CD4-positive, alpha-beta T cell treated with Interleukin-21 for 1 hour (primary cell): ENCODE measurements around the gene PLEKHG7.
"Not testable (repeated sequence)": the region's sequence is repeated elsewhere in the genome, so short reads cannot be mapped to it uniquely, and the experiment has no call there.

Experiments
- DNase-seq: peaks from one replicate; pipeline ENCODE4 v3.0.0-alpha.2; 2020

Gene PLEKHG7

DNA sequence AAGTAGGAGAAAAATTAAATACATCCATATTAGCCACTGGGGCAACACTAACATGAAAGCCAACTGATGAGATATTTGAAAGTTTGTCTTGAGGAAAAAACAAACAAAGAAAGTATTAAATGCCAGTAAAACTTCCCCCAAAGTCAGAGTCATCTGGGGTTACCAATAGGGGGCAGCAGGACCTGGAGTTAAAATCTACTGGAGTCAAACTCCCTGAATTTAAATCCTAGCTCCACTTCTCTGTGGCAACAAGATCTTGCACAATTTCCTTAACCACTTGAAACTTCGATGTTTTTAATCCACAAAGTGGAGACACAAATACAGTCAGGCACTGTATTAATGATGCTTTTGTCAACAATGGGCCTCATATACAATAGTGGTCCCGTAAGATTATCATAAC is 14.4 kb downstream of the PLEKHG7 start:
- no peak for DNase-seq

DNA sequence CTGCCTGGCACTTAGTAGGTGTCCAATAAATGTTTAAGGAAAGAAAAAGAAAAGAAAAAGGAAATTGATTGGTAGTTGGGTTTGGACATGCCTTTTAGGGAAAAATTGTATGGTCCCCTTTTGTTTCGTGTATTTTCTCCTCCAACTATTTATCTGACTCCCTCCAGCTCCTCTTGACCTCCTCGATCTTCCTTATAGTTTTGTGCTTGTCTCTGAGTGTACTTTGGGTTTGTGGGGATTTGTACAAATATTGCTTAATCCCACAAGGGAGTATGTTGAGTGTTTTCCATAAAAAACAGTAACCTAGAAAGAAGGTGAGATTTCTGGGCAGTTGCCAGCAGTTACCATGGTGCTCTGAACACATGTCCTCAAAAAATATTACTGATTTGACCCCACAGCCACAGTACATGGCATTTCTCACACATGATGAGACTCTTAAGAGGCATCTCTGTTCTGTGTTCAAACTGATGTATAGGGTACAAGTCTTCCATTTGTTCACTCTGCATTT is 15.7 kb downstream of the PLEKHG7 start:
- no peak for DNase-seq

DNA sequence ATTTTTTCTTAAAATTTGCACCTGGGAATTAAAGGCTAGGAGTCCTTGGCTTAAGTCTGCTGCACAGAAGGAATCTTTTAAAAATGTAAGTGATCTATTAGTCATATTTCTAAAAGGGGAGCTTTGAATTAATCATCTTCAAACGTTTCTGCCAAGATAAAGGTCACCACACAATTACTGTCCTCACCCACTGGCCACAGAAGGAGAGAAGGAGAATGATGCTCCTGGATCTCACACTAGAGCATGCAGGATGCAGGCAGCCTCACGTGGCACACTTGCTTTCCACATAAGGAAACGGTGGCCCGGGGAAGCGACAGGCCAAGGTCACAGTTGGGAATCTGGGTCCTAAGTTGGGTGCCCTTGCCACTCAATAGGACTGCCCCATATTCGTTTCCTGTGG is 16.9 kb downstream of the PLEKHG7 start:
- no peak for DNase-seq

DNA sequence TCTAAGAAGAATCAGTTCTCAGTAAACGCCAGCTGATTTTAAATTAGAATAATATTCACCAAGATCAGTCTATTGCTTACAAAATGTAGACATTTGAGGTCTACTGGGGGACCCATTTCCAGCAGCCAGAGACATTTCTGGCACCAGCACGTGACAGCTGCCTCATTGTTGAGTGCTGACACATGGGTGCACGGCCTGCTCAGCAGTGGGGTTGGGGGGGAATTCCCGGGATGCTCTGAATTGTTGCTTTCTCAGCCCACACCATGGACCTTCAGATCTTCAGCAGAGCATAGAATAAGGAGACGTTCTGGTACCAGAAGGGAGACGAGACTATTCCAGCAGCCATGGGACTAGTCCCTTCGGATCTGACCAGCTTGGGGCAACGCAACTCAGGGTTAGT is 18.3 kb downstream of the PLEKHG7 start:
- no peak for DNase-seq

DNA sequence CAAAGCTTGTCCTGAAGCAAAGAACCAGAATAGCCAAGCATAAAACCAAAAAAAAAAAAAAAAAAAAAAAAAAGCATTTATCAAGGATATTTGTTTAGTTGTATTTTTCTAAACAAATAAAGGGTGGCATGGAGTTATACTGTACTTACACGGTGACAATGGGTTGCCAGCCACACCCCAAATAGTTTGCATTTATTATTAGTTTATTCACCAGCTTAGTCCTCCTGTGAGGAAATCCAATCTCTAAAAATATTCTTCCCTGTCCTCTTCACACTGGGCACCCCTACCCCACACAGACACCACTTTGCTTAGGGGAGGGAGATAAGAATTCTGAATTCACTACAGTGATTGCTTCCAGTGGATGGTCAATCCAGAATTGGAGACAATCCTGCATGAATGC is 18.9 kb downstream of the PLEKHG7 start:
- no peak for DNase-seq

DNA sequence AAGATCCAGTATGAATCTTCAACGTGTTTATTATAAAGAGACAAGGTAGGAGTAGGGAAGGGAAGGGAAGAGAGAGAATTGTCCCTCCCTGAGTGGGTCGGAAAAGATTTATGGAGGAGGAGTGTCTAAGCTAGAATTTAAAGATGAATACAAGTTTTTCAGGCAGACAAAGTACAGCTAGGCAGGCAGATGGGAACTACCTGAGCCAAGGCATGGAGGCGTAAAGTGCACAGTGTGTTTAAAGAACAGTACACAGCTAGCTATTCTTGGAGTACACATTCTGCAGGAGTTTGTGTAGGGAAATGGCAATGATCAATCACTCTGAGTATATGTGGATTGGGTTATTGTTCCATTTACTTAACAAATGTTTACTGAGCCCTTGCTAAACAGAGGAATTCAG is 20.1 kb downstream of the PLEKHG7 start:
- DNase-seq = no peak

DNA sequence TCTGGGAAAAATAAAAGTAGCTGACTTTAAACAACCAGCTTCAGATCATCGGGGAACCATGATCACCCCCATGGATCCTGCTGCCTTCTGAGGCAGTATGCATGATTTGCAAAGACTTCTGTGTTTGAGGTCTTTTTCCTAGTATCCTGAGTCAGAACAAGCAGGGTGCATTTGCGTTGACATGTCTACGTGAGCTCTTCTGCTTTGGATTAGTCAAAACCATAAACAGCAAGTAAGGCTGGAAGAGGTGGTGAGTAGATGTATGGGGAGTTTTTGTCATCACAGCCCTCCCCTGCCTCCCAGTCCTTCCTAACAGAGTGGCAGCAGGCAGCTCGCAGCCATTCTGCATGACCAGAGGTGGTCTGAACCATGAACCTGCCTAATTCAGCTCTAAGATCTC is 24.1 kb downstream of the PLEKHG7 start:
- no peak for DNase-seq

DNA sequence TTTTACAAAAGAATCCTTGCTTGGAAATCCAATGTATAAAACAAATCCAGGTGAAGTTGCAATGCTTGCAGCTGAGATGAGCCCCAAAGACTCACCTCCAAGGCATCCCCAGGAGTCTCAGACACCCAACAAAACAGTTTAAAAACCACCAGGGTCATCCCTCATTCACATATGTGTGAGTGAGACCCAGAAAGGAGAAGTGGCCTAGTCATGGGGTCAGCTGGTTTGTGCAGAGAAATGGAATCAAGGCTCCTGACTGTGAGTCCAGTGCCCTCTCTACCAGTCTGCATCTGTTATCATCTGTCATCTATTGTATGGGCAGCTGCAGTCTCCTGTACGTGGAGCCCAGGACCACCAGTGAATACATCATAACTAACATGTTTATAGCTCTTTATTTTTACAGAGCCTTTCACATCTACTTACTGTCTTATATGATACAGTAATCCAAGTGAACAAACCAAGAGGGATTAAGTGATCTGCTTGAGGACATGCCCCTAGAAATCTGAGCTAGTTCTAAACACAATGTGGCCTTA is 27.1 kb downstream of the PLEKHG7 start:
- DNase-seq = no peak

DNA sequence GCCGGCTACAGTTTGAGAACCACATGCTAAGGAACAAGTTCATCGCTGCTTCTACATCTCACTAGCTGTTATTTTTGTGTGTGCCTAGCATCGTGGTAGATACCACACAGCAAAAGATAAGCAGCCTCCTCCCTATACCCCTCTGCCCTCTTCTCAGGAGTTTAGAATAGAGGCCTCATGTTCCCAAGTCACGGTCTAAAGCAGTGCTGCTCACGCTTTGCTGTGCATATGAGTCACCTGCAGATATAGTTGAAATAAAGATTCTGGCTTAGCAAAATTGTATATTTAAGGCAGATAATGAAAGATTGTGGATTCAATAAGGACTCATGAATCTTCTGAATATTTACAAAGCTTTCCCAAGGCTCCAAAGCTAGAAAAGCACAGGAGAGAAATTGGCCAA is 28.0 kb downstream of the PLEKHG7 start:
- DNase-seq = no peak

DNA sequence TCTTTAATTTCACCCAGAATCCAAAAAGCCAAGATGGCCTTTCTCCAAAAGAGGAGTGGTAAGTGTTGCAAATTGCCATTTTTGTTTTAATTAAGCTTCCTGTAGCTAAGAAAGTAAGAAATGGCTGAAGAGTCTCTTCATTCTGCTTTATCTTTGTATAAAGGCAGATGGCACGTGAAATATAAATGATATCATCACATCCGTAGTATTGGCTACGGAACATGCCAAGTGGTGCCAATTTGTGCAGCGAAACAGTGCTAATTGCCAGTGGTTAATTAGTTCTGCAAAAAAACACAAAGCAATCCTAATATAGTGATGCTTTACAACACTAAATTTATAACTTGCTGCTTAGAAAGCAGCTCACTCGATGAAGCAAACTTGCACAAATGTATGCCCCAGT is 29.4 kb downstream of the PLEKHG7 start:
- no peak for DNase-seq

DNA sequence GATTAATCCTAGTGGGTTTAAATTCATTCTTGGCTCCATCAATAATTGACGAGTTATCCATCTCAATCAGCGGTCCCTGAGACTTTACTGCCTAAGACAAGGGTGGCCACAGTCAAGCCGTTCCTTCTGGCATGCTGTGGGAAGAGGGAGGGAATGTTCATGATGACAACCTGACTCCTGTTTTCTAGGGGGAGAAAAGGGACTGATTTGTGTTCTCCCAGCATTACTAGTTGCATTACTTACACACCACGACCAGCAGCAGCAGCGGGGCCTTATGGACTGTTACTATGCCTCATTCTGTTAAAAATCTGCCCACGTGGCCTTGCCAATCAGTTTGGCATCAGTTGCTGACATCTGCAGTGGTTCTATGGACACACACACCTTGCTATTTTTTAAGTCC is 29.9 kb downstream of the PLEKHG7 start:
- DNase-seq = no peak

DNA sequence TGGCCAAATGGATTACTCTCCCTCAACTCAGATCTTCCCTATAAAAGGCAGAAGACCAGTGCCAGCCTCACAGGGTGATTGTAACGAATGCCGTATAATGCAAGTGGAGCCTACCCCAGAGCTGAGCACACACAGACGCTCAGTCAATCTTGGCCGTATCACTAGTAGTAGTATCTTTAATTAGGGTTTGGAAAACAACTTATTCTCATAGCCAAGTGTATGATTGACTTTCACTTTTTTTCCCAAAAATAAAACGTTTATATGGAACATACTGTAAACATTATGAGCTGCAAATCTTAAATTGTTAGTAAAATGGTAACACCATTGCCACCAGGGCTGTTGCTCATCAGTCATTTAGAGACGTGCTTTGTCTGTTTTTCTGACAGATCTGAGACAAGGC is 30.4 kb downstream of the PLEKHG7 start:
- DNase-seq = no peak

DNA sequence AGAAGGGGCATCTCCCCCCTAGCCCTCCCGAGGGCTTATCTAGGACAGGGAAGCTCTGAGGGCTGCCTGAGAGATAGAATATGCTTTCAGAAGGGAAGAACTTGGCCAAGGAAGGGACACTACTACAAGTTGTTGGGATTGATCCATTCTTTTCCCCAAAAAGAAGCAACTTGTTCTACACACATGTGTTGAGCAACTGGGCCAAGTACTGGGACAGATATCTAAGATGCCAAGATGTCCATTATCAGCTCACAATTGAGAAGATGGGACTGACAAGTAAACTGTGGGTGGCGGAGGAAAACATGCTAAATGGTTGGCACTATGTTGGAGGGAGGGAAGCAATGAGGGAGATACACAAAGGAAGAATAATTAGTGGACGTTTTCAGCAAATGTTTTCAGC is 30.9 kb downstream of the PLEKHG7 start:
- no peak for DNase-seq

DNA sequence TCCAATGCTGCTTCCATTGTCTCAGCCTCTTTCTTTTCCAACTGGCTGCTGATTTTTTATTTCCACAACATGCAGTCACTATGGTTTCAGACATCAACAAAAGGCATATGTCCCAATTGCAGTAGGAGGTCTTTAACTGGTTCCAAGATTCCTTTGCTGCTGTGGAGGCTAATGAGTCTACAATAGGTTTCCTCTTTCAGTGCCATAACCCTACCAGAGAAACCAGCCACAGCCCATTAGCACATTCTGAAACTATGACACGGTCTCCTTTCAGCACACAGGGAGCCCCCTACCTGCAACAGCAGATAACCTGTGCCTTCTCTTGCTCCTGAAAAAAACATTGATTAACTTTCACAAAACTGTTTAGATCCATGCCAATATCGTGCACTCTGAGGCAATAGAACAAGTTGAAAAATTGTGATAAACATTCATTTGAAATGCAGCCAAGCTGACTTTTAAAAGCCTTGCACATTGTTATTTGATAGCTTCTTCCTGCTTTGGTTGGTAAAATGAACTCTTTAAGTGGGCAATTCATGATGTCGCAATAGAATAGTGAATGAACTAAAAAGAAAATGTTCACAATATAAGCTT is 32.4 kb downstream of the PLEKHG7 start:
- DNase-seq = no peak

DNA sequence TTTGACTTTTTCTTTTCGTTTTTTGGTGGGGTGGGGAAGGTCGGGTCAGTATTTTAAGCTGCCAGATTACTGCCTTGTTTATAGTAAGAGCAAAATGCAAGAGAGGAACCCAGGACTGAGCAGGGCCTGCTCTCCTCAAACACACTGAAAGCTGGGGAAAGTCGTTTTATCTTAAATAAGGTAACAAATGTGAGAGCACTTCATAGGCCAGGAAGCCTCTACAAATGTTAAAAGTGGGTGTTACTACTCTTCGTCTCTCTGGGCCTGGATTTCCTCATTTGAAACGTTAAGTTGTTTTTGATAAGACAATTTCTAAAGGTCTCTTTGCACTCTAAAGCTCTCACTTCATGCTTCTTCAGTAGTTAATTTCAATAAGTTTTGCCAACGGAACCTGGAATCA is 33.8 kb downstream of the PLEKHG7 start:
- DNase-seq = no peak

DNA sequence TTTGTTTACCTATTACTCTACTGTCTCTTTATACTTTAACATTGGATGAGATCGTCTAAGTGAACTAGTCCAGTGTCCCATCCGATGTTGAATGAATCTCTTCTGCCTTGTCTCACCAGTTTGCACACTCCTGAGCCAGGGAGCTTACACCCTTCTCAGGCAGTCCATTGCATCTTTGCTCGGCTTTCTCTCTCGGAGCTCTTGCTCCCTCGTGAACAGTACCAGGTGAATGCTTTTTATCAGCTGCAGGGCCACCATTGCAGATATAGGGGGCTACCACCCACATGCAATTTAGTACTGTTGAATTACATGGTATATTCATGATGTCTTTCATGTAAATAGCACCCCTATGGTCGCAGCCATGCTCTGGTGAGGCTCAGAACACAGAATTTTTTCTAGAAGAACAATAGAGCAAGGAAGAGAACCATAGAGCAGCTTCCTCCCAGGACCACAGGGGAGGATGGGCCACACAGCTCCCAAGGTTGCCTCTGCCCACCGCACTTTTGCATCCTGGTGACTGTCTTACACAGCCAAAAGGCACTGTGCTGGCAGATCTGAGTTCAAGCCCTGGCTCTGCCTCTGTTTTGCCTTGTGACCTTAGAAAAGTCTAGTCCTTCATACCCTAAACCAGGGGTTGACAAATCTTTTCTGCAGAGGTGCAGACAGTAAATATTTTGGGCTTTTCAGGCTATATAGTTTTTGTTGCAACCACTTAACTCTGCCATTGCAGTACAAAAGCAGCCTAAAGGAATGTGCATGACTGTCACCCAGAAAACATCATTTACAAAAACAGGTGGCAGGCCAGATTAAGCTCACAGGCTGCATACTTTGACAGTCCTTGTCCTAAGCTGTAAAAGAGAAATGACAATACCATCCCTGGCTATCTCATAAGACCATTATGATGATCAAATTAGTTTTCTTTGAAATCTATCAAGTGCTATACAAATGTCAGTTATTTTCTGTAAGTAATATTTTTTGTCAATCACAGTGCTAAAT is 35.4 kb downstream of the PLEKHG7 start:
- DNase-seq = no peak

DNA sequence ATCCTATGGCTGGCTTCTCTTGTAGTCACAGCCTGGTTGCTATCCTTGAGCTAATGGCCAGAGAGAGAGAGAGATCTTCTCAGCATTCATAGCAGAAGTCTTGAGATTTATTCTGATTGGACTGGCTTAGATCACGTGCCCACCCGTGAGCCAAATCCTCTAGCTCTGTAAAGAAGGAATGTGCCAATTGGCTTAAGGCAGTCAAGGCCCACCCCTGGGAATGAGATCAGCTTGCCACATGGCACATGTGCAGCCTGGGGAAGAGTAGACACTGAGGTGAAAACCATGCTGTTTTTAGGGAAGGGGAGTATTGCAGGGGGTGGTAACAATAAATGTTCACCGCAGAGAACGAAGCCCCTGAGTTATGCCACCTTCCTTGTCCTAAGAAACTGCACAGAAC is 36.3 kb downstream of the PLEKHG7 start:
- DNase-seq = no peak

DNA sequence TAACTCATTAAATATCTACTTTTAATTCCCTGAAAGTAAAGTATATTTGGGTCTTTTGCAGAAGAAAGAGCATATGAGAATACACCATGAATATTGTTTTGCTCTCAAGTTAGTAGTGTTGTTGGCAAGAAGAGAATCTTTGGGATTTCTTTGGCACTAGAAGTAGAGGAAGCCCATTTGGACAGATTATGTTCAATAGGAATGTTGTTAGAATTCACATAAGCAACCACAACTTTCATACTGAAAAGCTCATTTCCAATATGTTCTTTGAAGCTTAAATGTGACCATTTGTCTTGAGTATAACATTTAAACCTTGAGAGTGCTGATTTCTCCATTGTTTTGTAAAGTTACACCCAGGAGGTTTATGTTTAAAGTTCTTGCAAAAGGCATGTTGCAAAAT is 37.6 kb downstream of the PLEKHG7 start:
- DNase-seq = no peak

DNA sequence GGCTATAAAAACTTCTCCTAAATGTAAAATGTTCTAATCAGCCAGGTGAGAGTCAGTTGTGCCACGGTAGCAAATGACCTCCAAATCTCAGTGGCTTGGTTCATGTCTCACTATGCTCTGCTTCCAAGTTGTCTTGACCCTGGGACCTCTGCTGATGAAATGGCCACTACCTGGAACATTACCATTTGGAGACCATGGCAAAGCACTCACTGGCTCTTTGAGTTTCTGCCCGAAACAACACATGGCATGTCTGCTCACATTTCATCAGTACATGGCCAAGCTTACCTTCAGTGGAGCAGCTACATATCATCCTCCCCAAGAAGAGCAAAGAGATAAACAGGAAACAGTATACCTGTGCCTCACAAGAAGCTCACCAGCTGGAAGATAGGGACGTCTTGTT is 40.2 kb downstream of the PLEKHG7 start:
- DNase-seq = no peak

DNA sequence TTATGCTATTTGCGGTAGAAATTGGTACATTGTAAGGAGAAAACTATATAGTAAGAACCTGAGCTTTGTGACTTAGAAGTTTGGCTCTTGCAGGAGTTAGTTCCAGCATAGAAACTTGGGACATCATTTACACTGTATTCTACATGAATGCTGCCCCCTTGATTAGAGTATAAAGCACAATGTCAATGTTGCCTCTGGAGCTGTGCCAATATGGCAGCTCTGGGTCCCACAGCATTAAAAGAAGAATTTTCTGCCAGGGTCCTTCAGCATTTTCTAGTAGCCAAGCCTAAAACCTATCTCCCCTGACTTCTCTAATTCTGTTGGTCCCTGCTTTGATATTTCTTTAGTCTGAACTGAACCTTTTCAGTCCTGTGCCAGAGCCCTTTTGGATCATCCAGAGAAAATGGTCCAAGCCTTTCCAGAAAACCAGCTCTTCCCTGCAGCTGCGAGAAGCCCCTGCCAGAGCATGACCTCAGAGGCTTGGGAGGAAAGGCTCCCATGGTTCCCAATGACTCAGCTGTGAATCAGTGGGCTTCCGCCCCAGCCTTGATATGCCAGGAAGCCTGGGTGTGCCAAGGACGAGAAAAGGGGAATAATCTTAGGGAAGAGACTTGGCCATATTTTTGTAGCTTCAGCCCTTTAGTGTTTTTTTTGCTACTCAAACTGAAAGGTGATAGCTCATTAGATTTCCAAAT is 43.2 kb downstream of the PLEKHG7 start:
- DNase-seq = no peak

DNA sequence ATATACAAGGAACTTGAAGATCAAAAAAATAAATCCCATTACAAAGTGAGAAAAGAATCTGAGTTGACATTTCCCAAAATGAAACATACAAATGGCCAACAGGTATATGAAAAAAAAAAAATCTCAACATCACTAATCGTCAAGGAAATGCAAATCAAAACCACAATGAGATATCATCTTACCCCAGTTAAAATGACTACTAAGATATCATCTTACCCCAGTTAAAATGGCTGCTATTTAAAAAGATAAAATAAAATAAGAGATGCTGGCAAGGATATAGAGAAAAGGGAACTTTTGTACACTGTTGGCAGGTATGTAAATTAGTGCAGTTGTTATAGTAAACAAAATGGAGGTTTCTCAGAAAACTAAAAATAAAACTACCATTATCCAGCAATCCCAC is 44.4 kb downstream of the PLEKHG7 start:
- DNase-seq = no peak

DNA sequence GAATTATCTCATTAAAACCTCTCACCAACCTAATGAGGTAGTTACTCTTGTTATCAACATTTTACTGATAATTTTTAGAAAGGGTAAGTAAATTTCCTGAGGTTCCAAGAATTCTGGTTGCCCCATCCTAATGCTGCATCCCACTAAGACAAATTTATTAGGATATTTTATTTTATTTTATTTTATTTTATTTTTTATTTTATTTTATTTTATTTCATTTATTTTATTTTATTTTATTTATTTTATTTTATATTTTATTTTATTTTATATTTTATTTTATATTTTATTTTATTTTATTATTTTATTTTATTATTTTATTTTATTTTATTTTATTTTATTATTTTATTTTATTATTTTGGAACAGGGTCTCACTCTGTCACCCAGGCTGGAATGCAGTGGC is 46.9 kb downstream of the PLEKHG7 start:
- not testable (repeated sequence) for DNase-seq
